Measurements from ENCODE around the gene TSR3.

- TF ChIP-seq CTCF (IDR thresholded peaks at IDR 0.05; ENCODE audit: insufficient read depth, low read length, poor library complexity, severe bottlenecking) (no peak), EZH2phosphoT487 (conservative IDR thresholded peaks at IDR 0.05; ENCODE audit: low read length) (no peak)
These were observed 46.1 kb upstream of the TSR3 start for GRCh38 chr16:1397779-1398178.
